GM12878 (cell line): ENCODE data around the gene ZNF408.

ENCODE experiments used
- ATF7 ChIP-seq: fragments of 450-650 bp; IDR thresholded peaks from 2 replicates; pipeline ENCODE4 v1.6.1; 2016; ENCODE audit warnings: low read depth, mild to moderate bottlenecking
- BCLAF1 ChIP-seq: fragments of 450-650 bp; IDR thresholded peaks from 2 replicates; pipeline ENCODE4 v1.6.1; 2017; ENCODE audit warnings: antibody characterized with exemption, mild to moderate bottlenecking, moderate library complexity
- CHD2 ChIP-seq: IDR thresholded peaks from 2 replicates; pipeline ENCODE4 v1.6.1; 2011; ENCODE audit warnings: low read depth, low read length, improper control_type of control experiment, borderline replicate concordance
- CREM ChIP-seq: IDR thresholded peaks from 2 replicates; pipeline ENCODE4 v1.6.1; 2014; ENCODE audit warnings: antibody characterized with exemption, low read depth
- CTCF ChIP-seq, 3 experiments: IDR thresholded peaks in 2 of 3; conservative IDR thresholded peaks in 1 of 3; 2 replicates each; pipeline ENCODE4 v1.5.1; 2011; ENCODE audit warnings: low read depth in 3 of 3, low read length in 3 of 3, mild to moderate bottlenecking in 3 of 3, control low read depth in 2 of 3, moderate library complexity in 2 of 3, inconsistent platforms in 1 of 3, mixed read lengths in 1 of 3; ENCODE audit not compliant: control insufficient read depth in 2 of 3, insufficient read depth in 1 of 3; ENCODE audit errors: extremely low read depth in 1 of 3
- EP300 ChIP-seq, 2 experiments: fragments of 150-350 bp in 1 of 2; IDR thresholded peaks; 2 replicates each; pipeline ENCODE4 v1.6.1; 2011 to 2012; ENCODE audit warnings: low read depth in 2 of 2, low read length in 2 of 2, borderline replicate concordance in 1 of 2, improper control_type of control experiment in 1 of 2, inconsistent platforms in 1 of 2; ENCODE audit not compliant: control insufficient read depth in 1 of 2
- EZH2 ChIP-seq: IDR thresholded peaks from 2 replicates; pipeline ENCODE4 v1.6.1; 2012; ENCODE audit warnings: low read depth, mild to moderate bottlenecking, control low read depth, inconsistent platforms, low read length, borderline replicate concordance; ENCODE audit not compliant: control insufficient read depth
- IKZF1 ChIP-seq: fragments of 450-650 bp; conservative IDR thresholded peaks from 2 replicates; pipeline ENCODE4 v1.6.1; 2017; ENCODE audit warnings: antibody characterized with exemption, mild to moderate bottlenecking
- JUND ChIP-seq: IDR thresholded peaks from 2 replicates; pipeline ENCODE4 v1.6.1; 2012; ENCODE audit warnings: low read depth, mild to moderate bottlenecking, low read length, improper control_type of control experiment, moderate library complexity
- SP1 ChIP-seq: IDR thresholded peaks from one replicate; pipeline ENCODE4 v1.6.1; 2011; ENCODE audit warnings: low read depth, low read length
- TAF1 ChIP-seq: IDR thresholded peaks from 2 replicates; pipeline ENCODE4 v1.6.1; 2011; ENCODE audit warnings: mild to moderate bottlenecking, low read depth, low read length, borderline replicate concordance
- TF ChIP-seq, protein P1 (sequence below): IDR thresholded peaks from 2 replicates; pipeline ENCODE4 v1.6.1; 2012; ENCODE audit warnings: low read depth, low read length, improper control_type of control experiment

GRCh38 chr11:46733234-46733633 lies 32.4 kb downstream of the ZNF408 start:
- TF ChIP-seq EP300 (IDR thresholded peaks at IDR 0.05; ENCODE audit: borderline replicate concordance in 1 of 2, control insufficient read depth in 1 of 2, low read depth in 2 of 2, low read length in 2 of 2), result no peak
- no peak for TF ChIP-seq EZH2
- TF ChIP-seq JUND, result no peak
- no peak for TF ChIP-seq CTCF (IDR thresholded peaks at IDR 0.05 in 2 of 3, conservative IDR thresholded peaks at IDR 0.05 in 1 of 3; ENCODE audit: control insufficient read depth in 2 of 3, extremely low read depth in 1 of 3, insufficient read depth in 1 of 3, low read depth in 3 of 3, low read length in 3 of 3)
- TF ChIP-seq, protein P1, sequence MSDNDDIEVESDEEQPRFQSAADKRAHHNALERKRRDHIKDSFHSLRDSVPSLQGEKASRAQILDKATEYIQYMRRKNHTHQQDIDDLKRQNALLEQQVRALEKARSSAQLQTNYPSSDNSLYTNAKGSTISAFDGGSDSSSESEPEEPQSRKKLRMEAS, result no peak
- TF ChIP-seq CREM, result no peak
- no peak for TF ChIP-seq BCLAF1
- TF ChIP-seq ATF7, result no peak
- no peak for TF ChIP-seq CHD2
- TF ChIP-seq TAF1, result no peak
- no peak for TF ChIP-seq IKZF1
- TF ChIP-seq SP1, result no peak
